Neuron (in vitro differentiated cells): ENCODE data around the gene ASPSCR1.
A peak's percentile ranks its signal among the peaks of the same experiment; 100 is the strongest.

ENCODE experiments used
- H2AFZ ChIP-seq: one replicate; pipeline ENCODE4 v1.6.1; 2013; ENCODE audit warnings: low read depth, mild to moderate bottlenecking, inconsistent platforms, low read length, moderate library complexity
- H3K27me3 ChIP-seq: one replicate; pipeline ENCODE4 v1.6.1; 2013; ENCODE audit warnings: low read length; ENCODE audit not compliant: insufficient read depth
- H3K36me3 ChIP-seq: one replicate; pipeline ENCODE4 v1.6.1; 2013; ENCODE audit warnings: low read length; ENCODE audit not compliant: insufficient read depth
- H3K4me1 ChIP-seq: one replicate; pipeline ENCODE4 v1.6.1; 2013; ENCODE audit warnings: low read length; ENCODE audit not compliant: insufficient read depth
- H3K4me3 ChIP-seq: 2 replicates; pipeline ENCODE4 v1.5.1; 2013; ENCODE audit warnings: mild to moderate bottlenecking, low read length, moderate library complexity
- H3K9me3 ChIP-seq: one replicate; pipeline ENCODE4 v1.6.1; 2013; ENCODE audit warnings: low read length

ASPSCR1 gene

DNA sequence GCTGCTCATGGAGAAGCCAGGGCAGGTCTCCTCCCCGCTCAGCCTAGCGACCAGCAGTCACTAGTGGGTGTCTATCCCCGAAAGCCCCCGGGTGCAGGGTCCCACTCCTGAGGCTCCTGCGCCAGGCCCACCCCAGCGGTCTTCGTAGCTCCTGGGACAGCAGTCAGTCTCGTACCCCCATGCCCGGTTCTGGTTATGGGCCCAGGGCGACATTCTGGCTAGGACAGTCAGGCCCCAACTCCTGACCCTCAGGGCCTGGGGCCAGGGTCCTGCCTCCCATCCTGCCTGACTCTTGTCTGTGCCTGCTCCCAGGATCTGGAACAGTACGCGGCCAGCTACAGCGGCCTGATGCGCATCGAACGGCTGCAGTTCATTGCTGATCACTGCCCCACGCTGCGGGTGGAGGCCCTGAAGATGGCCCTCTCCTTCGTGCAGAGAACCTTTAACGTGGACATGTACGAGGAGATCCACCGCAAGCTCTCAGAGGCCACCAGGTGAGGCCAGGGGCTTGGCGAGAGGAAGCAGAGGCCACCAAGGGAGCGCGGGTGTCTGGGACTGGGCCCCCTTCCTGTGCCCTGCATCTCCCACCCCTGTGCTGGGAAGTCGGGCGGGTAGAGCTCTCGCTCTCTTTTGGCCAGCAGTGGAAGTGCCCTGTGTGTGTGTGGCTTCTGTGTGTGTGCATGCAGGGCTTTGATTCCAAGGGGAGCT, 76.3 kb downstream of the ASPSCR1 start:
- peak overlapping the region; percentile 93 for H3K4me3 ChIP-seq
- no peak overlapping the region for H2AFZ ChIP-seq
- H3K36me3 ChIP-seq = peaks cover 60% of the 10 kb centered on the region
- H3K9me3 ChIP-seq = no peaks in the 10 kb centered on the region
- H3K4me1 ChIP-seq = peaks cover 19% of the 10 kb centered on the region
- no peaks in the 10 kb centered on the region for H3K27me3 ChIP-seq

DNA sequence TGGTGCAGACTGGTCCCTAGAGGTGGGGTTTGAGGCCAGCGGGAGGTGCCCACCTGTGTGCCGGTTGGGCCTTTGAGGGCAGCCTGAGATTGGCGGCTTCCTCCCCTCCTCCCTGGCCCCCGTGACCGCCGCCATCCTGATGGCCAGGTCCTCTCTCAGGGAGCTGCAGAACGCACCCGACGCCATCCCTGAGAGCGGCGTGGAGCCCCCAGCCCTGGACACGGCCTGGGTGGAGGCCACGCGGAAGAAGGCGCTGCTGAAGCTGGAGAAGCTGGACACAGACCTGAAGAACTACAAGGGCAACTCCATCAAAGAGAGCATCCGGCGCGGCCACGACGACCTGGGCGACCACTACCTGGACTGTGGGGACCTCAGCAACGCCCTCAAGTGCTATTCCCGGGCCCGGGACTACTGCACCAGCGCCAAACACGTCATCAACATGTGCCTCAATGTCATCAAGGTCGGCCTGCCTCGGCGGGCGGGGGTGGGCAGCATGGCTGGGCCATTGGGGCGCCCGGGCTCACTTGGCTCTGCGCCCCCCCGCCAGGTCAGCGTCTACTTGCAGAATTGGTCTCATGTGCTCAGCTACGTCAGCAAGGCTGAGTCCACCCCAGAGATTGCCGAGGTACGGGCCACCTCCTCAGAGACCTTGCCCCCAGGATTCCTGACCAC, 77.1 kb downstream of the ASPSCR1 start:
- H3K4me3 ChIP-seq = no peak overlapping the region
- no peak overlapping the region for H2AFZ ChIP-seq
- H3K27me3 ChIP-seq = no peaks in the 10 kb centered on the region
- H3K36me3 ChIP-seq = peaks cover 60% of the 10 kb centered on the region
- H3K4me1 ChIP-seq = peaks cover 19% of the 10 kb centered on the region
- H3K9me3 ChIP-seq = no peaks in the 10 kb centered on the region

DNA sequence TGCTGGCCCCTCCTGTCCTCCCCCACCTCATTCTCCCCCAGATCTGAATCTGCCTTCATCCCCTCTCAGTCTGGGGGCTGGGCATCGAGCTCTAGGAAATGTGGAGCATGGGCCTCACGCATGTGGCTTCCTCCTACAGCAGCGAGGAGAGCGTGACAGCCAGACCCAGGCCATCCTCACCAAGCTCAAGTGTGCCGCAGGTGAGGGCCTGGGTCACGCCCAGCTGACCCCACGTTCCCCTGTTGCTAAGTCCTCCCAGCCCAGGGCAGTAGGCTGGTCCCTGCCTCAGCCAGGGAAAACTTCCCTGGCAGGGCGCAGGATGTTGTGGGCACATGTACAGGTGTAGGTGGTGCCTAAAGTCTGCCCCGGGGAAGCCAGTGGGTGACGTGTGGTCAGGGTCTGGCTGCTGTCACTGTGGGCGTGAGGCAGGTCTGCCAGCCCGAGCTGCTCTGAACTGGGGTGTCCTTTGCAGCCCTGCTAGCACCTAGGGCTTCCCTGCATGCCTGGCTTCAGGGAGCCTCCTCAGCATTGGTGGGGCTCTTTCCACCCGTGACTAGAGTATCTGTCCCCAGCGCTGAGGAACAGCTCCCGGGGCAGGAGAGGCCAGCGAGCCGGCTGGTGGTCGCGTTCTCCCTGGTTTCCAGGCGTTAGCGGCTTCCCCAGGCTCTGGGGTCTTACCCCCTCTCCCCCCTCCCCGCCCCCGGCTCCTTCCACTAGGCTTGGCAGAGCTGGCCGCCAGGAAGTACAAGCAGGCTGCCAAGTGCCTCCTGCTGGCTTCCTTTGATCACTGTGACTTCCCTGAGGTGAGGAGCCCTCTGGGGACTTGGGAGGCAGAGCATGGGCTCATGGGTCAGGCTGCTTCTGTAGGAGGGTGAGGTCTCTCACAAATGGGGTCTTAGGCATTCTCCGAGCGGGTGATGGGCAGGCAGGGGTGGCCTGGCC, 77.9 kb downstream of the ASPSCR1 start:
- H3K36me3 ChIP-seq = peaks cover 65% of the 10 kb centered on the region
- H3K4me3 ChIP-seq = no peak overlapping the region
- H3K4me1 ChIP-seq = peaks cover 18% of the 10 kb centered on the region
- no peaks in the 10 kb centered on the region for H3K9me3 ChIP-seq
- H3K27me3 ChIP-seq = no peaks in the 10 kb centered on the region
- H2AFZ ChIP-seq = no peak overlapping the region

DNA sequence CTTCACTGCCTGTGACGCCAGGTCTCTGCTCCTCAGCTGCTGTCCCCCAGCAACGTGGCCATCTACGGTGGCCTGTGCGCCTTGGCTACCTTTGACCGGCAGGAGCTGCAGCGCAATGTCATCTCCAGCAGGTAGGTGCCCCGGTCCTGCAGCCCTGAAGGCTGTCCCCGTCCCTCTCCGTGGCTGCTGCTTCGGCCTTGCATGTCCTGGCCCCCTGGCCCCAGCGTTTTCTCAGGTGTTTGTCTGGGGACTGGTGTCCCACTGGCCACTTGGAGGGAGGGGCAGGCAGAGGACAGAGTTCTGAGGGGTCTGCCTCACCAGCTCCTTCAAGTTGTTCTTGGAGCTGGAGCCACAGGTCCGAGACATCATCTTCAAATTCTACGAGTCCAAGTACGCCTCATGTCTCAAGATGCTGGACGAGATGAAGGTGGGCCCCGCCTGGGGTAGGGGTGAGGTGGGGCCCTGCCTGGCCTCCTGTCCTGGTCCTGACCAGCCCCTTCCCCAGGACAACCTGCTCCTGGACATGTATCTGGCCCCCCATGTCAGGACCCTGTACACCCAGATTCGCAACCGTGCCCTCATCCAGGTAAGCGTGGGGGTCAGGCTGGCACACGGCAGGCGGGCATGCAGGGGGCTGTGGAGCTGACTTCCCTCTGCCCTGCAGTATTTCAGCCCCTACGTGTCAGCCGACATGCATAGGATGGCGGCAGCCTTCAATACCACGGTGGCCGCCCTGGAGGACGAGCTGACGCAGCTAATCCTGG, 78.7 kb downstream of the ASPSCR1 start:
- peaks cover 11% of the 10 kb centered on the region for H3K4me1 ChIP-seq
- no peak overlapping the region for H2AFZ ChIP-seq
- H3K4me3 ChIP-seq = no peak overlapping the region
- no peaks in the 10 kb centered on the region for H3K27me3 ChIP-seq
- no peaks in the 10 kb centered on the region for H3K9me3 ChIP-seq
- peaks cover 70% of the 10 kb centered on the region for H3K36me3 ChIP-seq

DNA sequence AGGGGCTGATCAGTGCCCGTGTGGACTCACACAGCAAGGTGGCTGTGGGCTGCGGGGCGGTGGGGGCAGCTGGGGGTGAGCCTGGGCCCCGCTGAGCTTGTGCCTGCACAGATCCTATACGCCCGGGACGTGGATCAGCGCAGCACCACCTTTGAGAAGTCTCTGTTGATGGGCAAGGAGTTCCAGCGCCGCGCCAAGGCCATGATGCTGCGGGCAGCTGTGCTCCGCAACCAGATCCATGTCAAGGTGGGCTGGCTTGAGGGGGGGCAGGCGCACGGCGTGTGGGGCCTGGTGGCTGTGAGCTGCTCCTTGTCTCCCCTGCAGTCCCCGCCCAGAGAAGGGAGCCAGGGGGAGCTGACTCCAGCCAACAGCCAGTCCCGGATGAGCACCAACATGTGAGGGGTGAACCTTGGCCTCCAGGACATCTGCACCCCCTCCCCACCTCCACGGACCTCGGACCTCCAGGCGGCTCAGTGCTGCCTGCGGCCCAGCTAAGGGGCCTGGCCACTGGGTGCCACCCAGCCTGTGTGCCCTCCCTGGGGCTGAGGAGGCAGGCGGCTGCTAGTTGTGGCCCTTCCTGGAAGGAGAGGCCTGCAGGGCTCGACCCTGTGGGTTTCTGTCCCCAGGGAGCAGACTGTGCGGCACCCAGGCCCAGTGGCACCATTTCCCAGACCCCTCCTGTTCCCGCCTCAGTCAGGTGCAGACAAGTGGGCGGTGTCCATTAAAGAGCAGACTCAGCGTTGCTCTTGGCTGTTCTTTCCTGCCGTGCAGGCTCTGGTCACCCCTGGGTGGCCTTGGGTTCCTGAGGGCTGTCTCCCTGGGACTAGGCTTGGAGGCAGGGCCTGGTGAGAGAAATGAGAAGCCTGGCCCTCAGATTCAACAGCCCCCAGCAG, 79.5 kb downstream of the ASPSCR1 start:
- Histone ChIP-seq H3K4me3 (no peak overlapping the region), H3K27me3 (no peaks in the 10 kb centered on the region), H3K9me3 (no peaks in the 10 kb centered on the region), H3K4me1 (peaks cover 11% of the 10 kb centered on the region), H3K36me3 (peaks cover 77% of the 10 kb centered on the region), H2AFZ (no peak overlapping the region)

DNA sequence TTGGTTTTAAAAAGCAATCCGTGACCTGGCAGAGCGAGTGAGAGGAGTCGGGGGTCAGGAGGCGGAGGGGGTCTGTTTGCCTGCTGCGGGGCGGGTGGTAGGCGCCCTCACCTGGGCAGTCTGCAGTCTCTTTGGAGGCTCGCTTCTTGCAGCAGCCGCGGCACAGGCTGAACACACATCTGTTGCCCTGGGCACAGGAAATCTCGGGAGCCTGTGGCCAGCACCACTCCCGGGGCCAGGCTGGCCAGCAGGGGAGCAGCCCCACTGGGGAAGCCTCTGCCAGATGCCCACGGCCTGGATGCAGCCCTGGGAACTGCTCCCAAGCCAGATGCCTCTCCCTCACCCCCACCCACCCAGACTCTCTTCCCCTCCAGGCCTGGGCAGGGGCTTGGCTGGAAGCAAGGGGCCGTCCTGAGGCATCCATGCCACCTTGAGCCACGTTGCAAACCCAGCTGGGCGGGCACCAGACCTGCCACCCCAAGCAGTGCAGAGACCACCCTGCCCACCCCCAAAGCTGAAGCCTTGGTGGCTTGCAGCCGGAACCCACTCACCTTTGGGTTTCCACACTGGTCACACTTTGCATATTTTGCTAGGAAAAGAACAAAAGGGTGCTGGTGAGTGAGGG, 80.9 kb downstream of the ASPSCR1 start:
- H2AFZ ChIP-seq = no peak overlapping the region
- H3K36me3 ChIP-seq = peaks cover 87% of the 10 kb centered on the region
- no peaks in the 10 kb centered on the region for H3K9me3 ChIP-seq

DNA sequence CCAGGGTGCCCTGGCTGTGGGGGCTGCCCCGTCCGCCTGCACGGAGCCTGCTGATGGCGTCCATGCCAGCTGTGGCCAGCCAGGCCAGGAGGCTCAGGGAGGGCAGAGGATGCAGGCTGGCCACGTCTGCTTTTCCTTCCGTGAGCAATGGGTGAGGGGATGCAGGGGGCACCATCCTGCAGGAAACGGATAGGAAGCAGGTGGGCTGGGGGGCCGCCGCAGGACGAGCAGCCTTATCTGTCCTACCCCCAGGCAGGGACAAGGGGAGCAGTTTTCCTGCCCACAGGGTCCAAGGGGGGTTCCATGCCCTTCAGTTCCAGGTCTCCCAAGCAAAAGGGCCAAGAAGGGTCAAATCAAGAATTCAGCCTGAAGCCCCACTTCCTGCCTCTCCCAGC, 81.4 kb downstream of the ASPSCR1 start:
- no peak overlapping the region for H3K4me3 ChIP-seq
- H3K9me3 ChIP-seq = no peaks in the 10 kb centered on the region
- peaks cover 83% of the 10 kb centered on the region for H3K36me3 ChIP-seq

More for the DNA sequence above, 80.9 kb downstream of the ASPSCR1 start:
- no peak overlapping the region for H3K4me3 ChIP-seq
- H3K4me1 ChIP-seq = no peaks in the 10 kb centered on the region
- no peaks in the 10 kb centered on the region for H3K27me3 ChIP-seq

DNA sequence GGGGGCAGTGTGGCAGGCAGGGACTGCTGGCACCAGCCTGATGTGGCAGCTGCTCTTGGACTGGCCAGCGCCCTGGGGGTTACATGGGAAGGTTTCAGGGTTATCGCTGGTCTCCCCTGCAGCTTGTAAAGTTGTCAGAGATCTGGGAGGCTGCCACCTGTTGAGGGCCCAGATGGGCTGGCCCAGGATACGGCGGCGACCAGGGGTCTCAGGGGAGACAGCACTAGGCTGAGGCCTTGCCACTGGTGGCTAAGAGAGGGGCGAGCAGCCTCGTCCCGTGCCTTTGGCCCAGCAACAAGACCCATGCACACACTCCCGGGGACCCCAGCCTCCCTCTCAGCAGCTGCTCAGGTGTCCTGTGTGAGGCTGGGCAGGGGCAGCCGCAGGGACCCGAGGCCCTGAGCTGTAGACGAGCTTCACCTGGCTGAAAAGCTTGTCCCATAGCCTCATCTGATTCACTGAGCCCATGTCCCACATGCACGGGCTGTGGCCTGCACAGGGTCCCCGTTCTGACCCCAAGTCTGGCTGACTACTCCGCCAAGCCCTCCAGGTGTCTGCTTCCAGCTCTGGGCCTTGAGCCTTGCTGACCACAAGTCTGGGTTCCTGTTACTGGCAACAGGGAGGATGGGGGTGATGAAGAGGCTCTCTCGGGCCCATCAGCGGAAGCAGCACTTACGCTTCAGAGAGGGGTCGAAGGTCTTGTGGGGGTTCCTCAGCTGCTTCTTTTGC, 82.0 kb downstream of the ASPSCR1 start:
- Histone ChIP-seq H3K4me3 (no peak overlapping the region), H3K36me3 (peaks cover 81% of the 10 kb centered on the region)

More for the DNA sequence above, 81.4 kb downstream of the ASPSCR1 start:
- no peaks in the 10 kb centered on the region for H3K27me3 ChIP-seq
- H2AFZ ChIP-seq = no peak overlapping the region
- no peaks in the 10 kb centered on the region for H3K4me1 ChIP-seq

DNA sequence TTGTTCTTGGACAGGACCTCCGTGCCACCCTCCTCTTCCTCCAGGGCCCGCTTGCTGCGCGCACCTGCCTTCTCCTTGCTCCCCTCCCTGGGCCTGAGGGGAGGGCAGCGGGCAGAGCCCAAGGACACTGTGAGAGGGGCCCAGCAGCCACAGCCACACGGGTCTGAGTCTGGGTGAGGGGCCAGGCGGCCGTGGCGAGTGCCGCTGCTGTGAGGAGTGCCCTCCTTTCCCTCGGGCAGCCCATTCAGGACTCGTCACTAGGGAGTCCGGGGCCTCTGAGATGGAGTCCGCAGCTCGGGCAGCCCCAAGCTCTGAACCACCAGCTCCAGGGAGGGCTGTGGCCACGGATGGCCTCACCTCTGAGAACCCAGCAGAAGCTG, 82.6 kb downstream of the ASPSCR1 start:
- Histone ChIP-seq H3K36me3 (peaks cover 75% of the 10 kb centered on the region), H3K4me3 (no peak overlapping the region), H3K4me1 (peaks cover 4% of the 10 kb centered on the region), H2AFZ (no peak overlapping the region), H3K9me3 (no peaks in the 10 kb centered on the region), H3K27me3 (no peaks in the 10 kb centered on the region)

More for the DNA sequence above, 82.0 kb downstream of the ASPSCR1 start:
- H3K9me3 ChIP-seq = no peaks in the 10 kb centered on the region
- no peak overlapping the region for H2AFZ ChIP-seq
- no peaks in the 10 kb centered on the region for H3K27me3 ChIP-seq
- H3K4me1 ChIP-seq = no peaks in the 10 kb centered on the region

DNA sequence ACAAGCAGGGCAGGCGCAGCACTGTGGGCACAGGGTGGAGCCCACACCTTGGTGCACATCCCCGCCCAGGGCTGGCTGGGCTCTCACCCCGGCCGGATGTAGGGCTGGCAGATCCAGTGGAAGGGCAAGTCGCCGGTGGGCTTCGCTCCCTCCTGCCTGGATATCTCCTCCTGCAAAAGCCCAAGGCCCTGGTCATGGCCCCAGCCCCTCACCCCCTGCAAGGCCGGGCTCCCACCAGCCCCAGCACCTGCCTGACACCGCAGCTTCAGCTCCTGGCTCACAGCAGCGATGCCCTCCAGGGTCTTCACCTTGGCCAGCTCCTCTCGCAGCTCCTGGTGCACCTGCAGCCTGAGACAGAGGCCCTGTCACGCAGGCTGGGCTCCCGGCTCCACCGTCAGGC, 83.2 kb downstream of the ASPSCR1 start:
- no peak overlapping the region for H3K4me3 ChIP-seq
- H3K4me1 ChIP-seq = peaks cover 7% of the 10 kb centered on the region
- no peaks in the 10 kb centered on the region for H3K9me3 ChIP-seq
- no peak overlapping the region for H2AFZ ChIP-seq
- H3K36me3 ChIP-seq = peaks cover 70% of the 10 kb centered on the region
- no peaks in the 10 kb centered on the region for H3K27me3 ChIP-seq
